Adipose tissue (tissue), 3 donors: ENCODE measurements around the gene ENTR1. TPM values are rescaled to one million over a fixed set of nuclear protein-coding genes. Genes with fewer than 3 reads are reported as not detected.

Experiments used
- H3K27ac ChIP-seq: one replicate; pipeline ENCODE4 v1.5.1; 2013; ENCODE audit warnings: low read depth, low read length
- WGBS, 3 donors: extraction: QIAGEN DNeasy Blood & Tissue Kit; methylation state at CpG; one replicate each; pipeline ENCODE4 v1.1.7; 2013; 5-methylcytosine and 5-hydroxymethylcytosine counted together
- polyA plus RNA-seq, 3 donors: library from polyadenylated mRNA; stranded (reverse); fragments of 200-250 nt; gene quantifications; one replicate each; pipeline ENCODE4 v1.2.3, GENCODE V29; 2013
- donor health status: healthy with polysubstance abuse.
- donor health status: Bipolar disorder and iron deficiency.
- donor health status: healthy.

ENTR1 gene
- polyA plus RNA-seq, 3 donors = 22.3 to 28.2 (median 24.7) TPM

- no peak overlapping the region for H3K27ac ChIP-seq
- 92 to 94% (median 93%) methylated on average over 50 to 54 of the region's 54 CpGs for WGBS, 3 donors
Observed at GRCh38 chr9:136370687-136371532, 39.5 kb downstream of the ENTR1 start.

- no peak overlapping the region for H3K27ac ChIP-seq
- WGBS, 3 donors = 94 to 96% (median 95%) methylated on average over 19 of the region's 19 CpGs
Observed at GRCh38 chr9:136370037-136370436, 40.4 kb downstream of the ENTR1 start.

GRCh38 chr9:136368190-136368589, 42.2 kb downstream of the ENTR1 start:
- no peak overlapping the region for H3K27ac ChIP-seq
- WGBS, 3 donors = 77 to 80% (median 79%) methylated on average over 18 of the region's 18 CpGs

- 84 to 86% (median 85%) methylated on average over 36 to 45 of the region's 45 CpGs for WGBS, 3 donors
- H3K27ac ChIP-seq = no peak overlapping the region
Observed at GRCh38 chr9:136367296-136368145, 42.9 kb downstream of the ENTR1 start.

- no peak overlapping the region for H3K27ac ChIP-seq
- 93 to 94% (median 93%) methylated on average over 9 of the region's 9 CpGs for WGBS, 3 donors
Observed at GRCh38 chr9:136366826-136367225, 43.6 kb downstream of the ENTR1 start.

- H3K27ac ChIP-seq = no peak overlapping the region
- whole genome bisulfite sequencing, 3 donors = 45 to 67% (median 60%) methylated on average over 7 to 9 of the region's 9 CpGs
Observed at GRCh38 chr9:136365775-136366222, 44.6 kb downstream of the ENTR1 start.

- H3K27ac ChIP-seq = no peak overlapping the region
- 75 to 78% (median 77%) methylated on average over 30 to 31 of the region's 31 CpGs for WGBS, 3 donors
Observed at GRCh38 chr9:136364942-136365774, 45.3 kb downstream of the ENTR1 start.

- H3K27ac ChIP-seq = no peak overlapping the region
- WGBS, 3 donors = 31 to 40% (median 36%) methylated on average over 41 to 54 of the region's 54 CpGs
Observed at GRCh38 chr9:136363949-136364748, 46.3 kb downstream of the ENTR1 start.

- peak within 1 kb of the TSS; percentile 82 for H3K27ac ChIP-seq
- WGBS, 3 donors = 1% methylated on average over 63 to 97 of the region's 97 CpGs
Observed at GRCh38 chr9:136363106-136363948, 47.1 kb downstream of the ENTR1 start, which contains the start of gene DNLZ. TSS of gene DNLZ (minus strand) at chr9:136363744. CDS start at chr9:136363714, 30 bp downstream.

GRCh38 chr9:136362450-136362784, 48.0 kb downstream of the ENTR1 start:
- WGBS, 3 donors = 79 to 87% (median 83%) methylated on average over 6 of the region's 6 CpGs
- no peak overlapping the region for H3K27ac ChIP-seq

GRCh38 chr9:136361754-136362449, 48.5 kb downstream of the ENTR1 start:
- WGBS, 3 donors = 80 to 86% (median 83%) methylated on average over 24 to 26 of the region's 26 CpGs
- no peak overlapping the region for H3K27ac ChIP-seq

GRCh38 chr9:136361047-136361753, 49.2 kb downstream of the ENTR1 start:
- WGBS, 3 donors = 71 to 86% (median 76%) methylated on average over 42 to 43 of the region's 43 CpGs

GRCh38 chr9:136359774-136360718, 50.4 kb downstream of the ENTR1 start:
- WGBS, 3 donors = 81 to 84% (median 82%) methylated on average over 38 of the region's 38 CpGs

More at GRCh38 chr9:136361047-136361753, 49.2 kb downstream of the ENTR1 start:
- H3K27ac ChIP-seq = no peak overlapping the region

GRCh38 chr9:136358888-136359287, 51.5 kb downstream of the ENTR1 start:
- WGBS, 3 donors = 66 to 71% (median 69%) methylated on average over 2 of the region's 2 CpGs
- H3K27ac ChIP-seq = no peak overlapping the region

More at GRCh38 chr9:136359774-136360718, 50.4 kb downstream of the ENTR1 start:
- H3K27ac ChIP-seq = no peak overlapping the region
